H9 (cell line): Measurements from ENCODE around the gene SLC9A7. TPM values are rescaled to one million over a fixed set of nuclear protein-coding genes. Genes with fewer than 3 reads are reported as not detected.

ENCODE experiments used
- DNase-seq: peaks from one replicate; pipeline ENCODE4 v3.0.0-alpha.2; 2017
- H2AFZ ChIP-seq: one replicate; pipeline ENCODE4 v1.6.1; 2013; ENCODE audit warnings: mild to moderate bottlenecking, low read length, control low read depth, moderate library complexity
- H2AK5ac ChIP-seq: 2 replicates; pipeline ENCODE4 v1.6.1; 2013; ENCODE audit warnings: low read length, control low read depth, mixed read lengths; ENCODE audit not compliant: insufficient read length
- H2BK120ac ChIP-seq: one replicate; pipeline ENCODE4 v1.6.1; 2013; ENCODE audit warnings: low read depth, mild to moderate bottlenecking, low read length, control low read depth, inconsistent platforms; ENCODE audit not compliant: poor library complexity, severe bottlenecking
- H2BK12ac ChIP-seq: 2 replicates; pipeline ENCODE4 v1.6.1; 2013; ENCODE audit warnings: low read length, control low read depth, mixed read lengths, low read depth; ENCODE audit not compliant: insufficient read length
- H2BK15ac ChIP-seq: 2 replicates; pipeline ENCODE4 v1.6.1; 2013; ENCODE audit warnings: low read depth, low read length, control low read depth
- H2BK20ac ChIP-seq: one replicate; pipeline ENCODE4 v1.6.1; 2013; ENCODE audit warnings: low read depth, mild to moderate bottlenecking, low read length, control low read depth, inconsistent platforms; ENCODE audit not compliant: poor library complexity, severe bottlenecking
- H2BK5ac ChIP-seq: 2 replicates; pipeline ENCODE4 v1.6.1; 2013; ENCODE audit warnings: low read length, control low read depth, mixed read lengths; ENCODE audit not compliant: insufficient read length
- H3K14ac ChIP-seq: 2 replicates; pipeline ENCODE4 v1.6.1; 2013; ENCODE audit warnings: low read length, control low read depth; ENCODE audit not compliant: insufficient read depth
- H3K18ac ChIP-seq: 2 replicates; pipeline ENCODE4 v1.6.1; 2013; ENCODE audit warnings: low read depth, mild to moderate bottlenecking, mixed read lengths, low read length, control low read depth; ENCODE audit not compliant: insufficient read length
- H3K23ac ChIP-seq: 2 replicates; pipeline ENCODE4 v1.6.1; 2013; ENCODE audit warnings: low read length, control low read depth, mixed read lengths, low read depth; ENCODE audit not compliant: insufficient read length
- H3K23me2 ChIP-seq: 2 replicates; pipeline ENCODE4 v1.6.1; 2013; ENCODE audit warnings: low read depth, mild to moderate bottlenecking, mixed read lengths, low read length, control low read depth; ENCODE audit not compliant: insufficient read length, poor library complexity, severe bottlenecking
- H3K27ac ChIP-seq: 2 replicates; pipeline ENCODE4 v1.5.1; 2013; ENCODE audit warnings: low read length, control low read depth, mixed read lengths, low read depth; ENCODE audit not compliant: insufficient read length
- H3K27me3 ChIP-seq: 2 replicates; pipeline ENCODE4 v1.6.1; 2013; ENCODE audit warnings: low read length, control low read depth, inconsistent platforms; ENCODE audit not compliant: insufficient read depth
- H3K4ac ChIP-seq: 2 replicates; pipeline ENCODE4 v1.6.1; 2013; ENCODE audit warnings: low read depth, mild to moderate bottlenecking, control low read depth, inconsistent platforms, low read length, moderate library complexity
- H3K4me1 ChIP-seq: 2 replicates; pipeline ENCODE4 v1.6.1; 2013; ENCODE audit warnings: low read length, control low read depth, inconsistent platforms; ENCODE audit not compliant: insufficient read depth
- H3K4me2 ChIP-seq: 2 replicates; pipeline ENCODE4 v1.6.1; 2013; ENCODE audit warnings: low read length, control low read depth, mixed read lengths; ENCODE audit not compliant: insufficient read length, insufficient read depth
- H3K56ac ChIP-seq: 2 replicates; pipeline ENCODE4 v1.6.1; 2013; ENCODE audit warnings: low read depth, mild to moderate bottlenecking, mixed read lengths, low read length, control low read depth; ENCODE audit not compliant: insufficient read length
- H3K79me1 ChIP-seq: 2 replicates; pipeline ENCODE4 v1.6.1; 2013; ENCODE audit warnings: low read depth, mild to moderate bottlenecking, moderate library complexity, low read length, control low read depth, inconsistent platforms; ENCODE audit not compliant: insufficient read depth, poor library complexity, severe bottlenecking
- H3K79me2 ChIP-seq: 2 replicates; pipeline ENCODE4 v1.6.1; 2013; ENCODE audit warnings: low read length, control low read depth, inconsistent platforms; ENCODE audit not compliant: insufficient read depth
- H3K9ac ChIP-seq: 2 replicates; pipeline ENCODE4 v1.6.1; 2013; ENCODE audit warnings: low read length, control low read depth, mixed read lengths; ENCODE audit not compliant: insufficient read length; ENCODE audit errors: extremely low read depth
- H3K9me3 ChIP-seq: one replicate; pipeline ENCODE4 v1.6.1; 2013; ENCODE audit warnings: low read depth, low read length, inconsistent platforms; ENCODE audit not compliant: control insufficient read depth
- H3T11ph ChIP-seq: one replicate; pipeline ENCODE4 v1.6.1; 2013; ENCODE audit warnings: mild to moderate bottlenecking, low read length, control low read depth, inconsistent platforms
- H4K20me1 ChIP-seq: one replicate; pipeline ENCODE4 v1.6.1; 2013; ENCODE audit not compliant: control insufficient read depth, insufficient read length, insufficient read depth
- H4K5ac ChIP-seq: 2 replicates; pipeline ENCODE4 v1.6.1; 2013; ENCODE audit warnings: low read depth, mild to moderate bottlenecking, mixed read lengths, low read length, control low read depth; ENCODE audit not compliant: insufficient read length
- H4K8ac ChIP-seq: replicated peaks from 2 replicates; pipeline ENCODE4 v1.6.1; 2013; ENCODE audit warnings: low read length, control low read depth, mixed read lengths, low read depth; ENCODE audit not compliant: insufficient read length
- H4K91ac ChIP-seq: 2 replicates; pipeline ENCODE4 v1.6.1; 2013; ENCODE audit warnings: low read depth, mild to moderate bottlenecking, moderate library complexity, mixed read lengths, low read length, control low read depth; ENCODE audit not compliant: insufficient read length
- H3K27ac Mint-ChIP-seq, 3 experiments: 2 replicates in 2 of 3; 3 replicates in 1 of 3; pipeline ENCODE4 v1.8.0; 2020 to 2021; ENCODE audit warnings: mixed read lengths in 3 of 3, mild to moderate bottlenecking in 1 of 3, moderate library complexity in 1 of 3
- H3K27me3 Mint-ChIP-seq: 2 replicates; pipeline ENCODE4 v1.8.0; 2021; ENCODE audit warnings: low read depth, mild to moderate bottlenecking, moderate library complexity, mixed read lengths
- H3K36me3 Mint-ChIP-seq, 3 experiments: 2 replicates in 2 of 3; 3 replicates in 1 of 3; pipeline ENCODE4 v1.8.0; 2020 to 2021; ENCODE audit warnings: low read depth in 3 of 3, mixed read lengths in 3 of 3; ENCODE audit not compliant: insufficient read depth in 1 of 3
- H3K4me1 Mint-ChIP-seq, 2 experiments: 2 replicates each; pipeline ENCODE4 v1.8.0; 2020; ENCODE audit warnings: mixed read lengths in 2 of 2
- H3K4me3 Mint-ChIP-seq, 2 experiments: 2 replicates in 1 of 2; 3 replicates in 1 of 2; pipeline ENCODE4 v1.8.0; 2020 to 2021; ENCODE audit warnings: mild to moderate bottlenecking in 2 of 2, mixed read lengths in 2 of 2, moderate library complexity in 1 of 2
- H3K9me3 Mint-ChIP-seq, 2 experiments: 2 replicates in 1 of 2; 3 replicates in 1 of 2; pipeline ENCODE4 v1.8.0; 2020; ENCODE audit warnings: mild to moderate bottlenecking in 2 of 2, mixed read lengths in 2 of 2, moderate library complexity in 1 of 2
- WGBS: extraction: QIAGEN DNeasy Blood & Tissue Kit; methylation state at CpG from one replicate; pipeline ENCODE4 v1.1.7; 2013; ENCODE audit warnings: missing lambda C conversion rate, low lambda C conversion rate, mixed read lengths; ENCODE audit not compliant: insufficient read length; ENCODE audit errors: extremely low coverage; 5-methylcytosine and 5-hydroxymethylcytosine counted together
- total RNA-seq: library from RNA; stranded (reverse); gene quantifications from 2 replicates; pipeline ENCODE4 v1.2.1, GENCODE V29; 2021
- TF ChIP-seq, protein P1 (sequence below): fragments of 200-600 bp; sonication (generic); conservative IDR thresholded peaks from 3 replicates; pipeline ENCODE4 v1.8.0; 2021; ENCODE audit warnings: antibody characterized with exemption, mild to moderate bottlenecking

Gene SLC9A7
- total RNA-seq, 1 experiment from 2014 or later: 5.9 TPM

DNA sequence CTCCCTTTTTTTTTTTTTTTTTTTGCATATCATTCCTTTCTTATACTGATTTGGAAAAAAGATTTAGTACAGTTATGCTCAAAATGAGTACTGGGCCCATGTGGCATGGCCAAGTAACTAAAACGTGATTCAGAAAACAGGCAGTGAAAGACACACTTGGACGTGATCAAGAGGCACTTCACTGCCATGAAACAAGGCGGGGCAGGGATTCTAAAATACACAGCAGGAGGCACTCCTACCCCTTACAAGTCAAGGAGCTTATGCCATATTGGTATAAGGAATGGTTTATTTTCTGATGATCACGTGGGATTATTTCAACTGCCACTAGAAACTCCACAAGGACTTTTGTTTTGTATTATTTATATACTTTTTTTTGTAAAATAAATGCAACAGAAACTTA, 113.3 kb downstream of the SLC9A7 start:
- H2BK12ac ChIP-seq: no peak overlapping the region
- no peak overlapping the region for H3K4me2 ChIP-seq
- no peak overlapping the region for H3T11ph ChIP-seq
- H2AK5ac ChIP-seq: no peak overlapping the region
- no peak overlapping the region for H3K4ac ChIP-seq
- no peak overlapping the region for H3K9ac ChIP-seq
- Mint-ChIP-seq H3K4me3 (no peak overlapping the region), H3K36me3 (peaks cover 11 to 44% (median 27%) of the 10 kb centered on the region in 3 experiments), H3K27ac (no peak overlapping the region), H3K27me3 (no peaks in the 10 kb centered on the region), H3K9me3 (peaks cover 73 to 75% of the 10 kb centered on the region in 2 experiments), H3K4me1 (peaks cover 35 to 38% of the 10 kb centered on the region in 2 experiments)
- no peak overlapping the region for H2BK120ac ChIP-seq
- H2BK20ac ChIP-seq: no peak overlapping the region
- TF ChIP-seq, protein P1, sequence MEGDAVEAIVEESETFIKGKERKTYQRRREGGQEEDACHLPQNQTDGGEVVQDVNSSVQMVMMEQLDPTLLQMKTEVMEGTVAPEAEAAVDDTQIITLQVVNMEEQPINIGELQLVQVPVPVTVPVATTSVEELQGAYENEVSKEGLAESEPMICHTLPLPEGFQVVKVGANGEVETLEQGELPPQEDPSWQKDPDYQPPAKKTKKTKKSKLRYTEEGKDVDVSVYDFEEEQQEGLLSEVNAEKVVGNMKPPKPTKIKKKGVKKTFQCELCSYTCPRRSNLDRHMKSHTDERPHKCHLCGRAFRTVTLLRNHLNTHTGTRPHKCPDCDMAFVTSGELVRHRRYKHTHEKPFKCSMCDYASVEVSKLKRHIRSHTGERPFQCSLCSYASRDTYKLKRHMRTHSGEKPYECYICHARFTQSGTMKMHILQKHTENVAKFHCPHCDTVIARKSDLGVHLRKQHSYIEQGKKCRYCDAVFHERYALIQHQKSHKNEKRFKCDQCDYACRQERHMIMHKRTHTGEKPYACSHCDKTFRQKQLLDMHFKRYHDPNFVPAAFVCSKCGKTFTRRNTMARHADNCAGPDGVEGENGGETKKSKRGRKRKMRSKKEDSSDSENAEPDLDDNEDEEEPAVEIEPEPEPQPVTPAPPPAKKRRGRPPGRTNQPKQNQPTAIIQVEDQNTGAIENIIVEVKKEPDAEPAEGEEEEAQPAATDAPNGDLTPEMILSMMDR: no peak
- H4K5ac ChIP-seq: no peak overlapping the region
- H3K9me3 ChIP-seq: peaks cover 20% of the 10 kb centered on the region
- no peak overlapping the region for H2BK15ac ChIP-seq
- no peaks in the 10 kb centered on the region for H3K23me2 ChIP-seq
- DNase-seq: no peak
- H4K8ac ChIP-seq: no peak overlapping the region
- peaks cover 5% of the 10 kb centered on the region; the same call in 1 of the 2 replicates for H3K4me1 ChIP-seq
- no peaks in the 10 kb centered on the region for H3K79me1 ChIP-seq
- H3K14ac ChIP-seq: no peak overlapping the region
- no peaks in the 10 kb centered on the region for H3K79me2 ChIP-seq
- H4K91ac ChIP-seq: no peak overlapping the region
- no CpG with 5 or more reads among the region's 4 CpGs for WGBS
- H2AFZ ChIP-seq: no peak overlapping the region
- no peak overlapping the region for H3K27ac ChIP-seq
- no peaks in the 10 kb centered on the region; the same call in 1 of the 2 replicates for H3K27me3 ChIP-seq
- H3K56ac ChIP-seq: no peak overlapping the region
- no peak overlapping the region for H3K23ac ChIP-seq
- H4K20me1 ChIP-seq: no peaks in the 10 kb centered on the region
- no peak overlapping the region for H2BK5ac ChIP-seq
- H3K18ac ChIP-seq: no peak overlapping the region
